ENCODE data around the gene TCF7L2. TPM values are rescaled to one million over a fixed set of nuclear protein-coding genes. Genes with fewer than 3 reads are reported as not detected.

TCF7L2 gene
- polyA plus RNA-seq, 1 experiment, result 6.3 TPM

DNA sequence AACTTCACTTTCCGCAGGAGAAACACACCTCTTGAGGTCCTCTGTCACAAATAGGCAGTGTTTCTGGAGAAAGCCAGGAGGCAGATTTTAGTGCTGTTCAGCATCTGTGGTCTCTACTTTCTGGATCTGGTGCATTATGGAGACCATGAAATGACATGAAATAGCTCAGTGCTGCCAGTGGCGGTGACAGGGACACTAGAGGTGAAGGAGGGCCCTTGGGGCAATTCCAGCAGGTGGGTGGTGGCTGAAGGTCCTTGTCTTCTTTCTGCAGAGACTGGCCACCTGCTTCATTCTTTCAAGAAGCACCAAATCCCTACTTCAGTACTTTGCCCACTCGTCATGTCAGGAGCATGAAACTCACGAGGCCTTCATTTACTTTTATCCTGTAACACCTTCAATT lies 135.7 kb downstream of the TCF7L2 start:
- Histone ChIP-seq H3K27me3 (ENCODE audit: control insufficient read depth, insufficient read depth, low read length) (no peaks in the 10 kb centered on the region), H3K9me3 (ENCODE audit: control insufficient read depth, insufficient read depth, low read length) (no peaks in the 10 kb centered on the region), H3K4me3 (ENCODE audit: low read depth, low read length) (no peak overlapping the region), H3K27ac (ENCODE audit: low read depth, low read length) (peak overlapping the region; percentile 65)
- TF ChIP-seq, protein P1, sequence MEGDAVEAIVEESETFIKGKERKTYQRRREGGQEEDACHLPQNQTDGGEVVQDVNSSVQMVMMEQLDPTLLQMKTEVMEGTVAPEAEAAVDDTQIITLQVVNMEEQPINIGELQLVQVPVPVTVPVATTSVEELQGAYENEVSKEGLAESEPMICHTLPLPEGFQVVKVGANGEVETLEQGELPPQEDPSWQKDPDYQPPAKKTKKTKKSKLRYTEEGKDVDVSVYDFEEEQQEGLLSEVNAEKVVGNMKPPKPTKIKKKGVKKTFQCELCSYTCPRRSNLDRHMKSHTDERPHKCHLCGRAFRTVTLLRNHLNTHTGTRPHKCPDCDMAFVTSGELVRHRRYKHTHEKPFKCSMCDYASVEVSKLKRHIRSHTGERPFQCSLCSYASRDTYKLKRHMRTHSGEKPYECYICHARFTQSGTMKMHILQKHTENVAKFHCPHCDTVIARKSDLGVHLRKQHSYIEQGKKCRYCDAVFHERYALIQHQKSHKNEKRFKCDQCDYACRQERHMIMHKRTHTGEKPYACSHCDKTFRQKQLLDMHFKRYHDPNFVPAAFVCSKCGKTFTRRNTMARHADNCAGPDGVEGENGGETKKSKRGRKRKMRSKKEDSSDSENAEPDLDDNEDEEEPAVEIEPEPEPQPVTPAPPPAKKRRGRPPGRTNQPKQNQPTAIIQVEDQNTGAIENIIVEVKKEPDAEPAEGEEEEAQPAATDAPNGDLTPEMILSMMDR (IDR thresholded peaks at IDR 0.05; ENCODE audit: low read depth, low read length), result no peak
- no peak for DNase-seq (ENCODE audit: low read depth, low spot score)
- CTCF ChIA-PET, result interaction anchor here (1.1 kb wide), 1 partner anchor 38 kb away, joined by 4 read pairs; no protein-coding TSS in a partner anchor
- POLR2A ChIA-PET, result no interaction called here

DNA sequence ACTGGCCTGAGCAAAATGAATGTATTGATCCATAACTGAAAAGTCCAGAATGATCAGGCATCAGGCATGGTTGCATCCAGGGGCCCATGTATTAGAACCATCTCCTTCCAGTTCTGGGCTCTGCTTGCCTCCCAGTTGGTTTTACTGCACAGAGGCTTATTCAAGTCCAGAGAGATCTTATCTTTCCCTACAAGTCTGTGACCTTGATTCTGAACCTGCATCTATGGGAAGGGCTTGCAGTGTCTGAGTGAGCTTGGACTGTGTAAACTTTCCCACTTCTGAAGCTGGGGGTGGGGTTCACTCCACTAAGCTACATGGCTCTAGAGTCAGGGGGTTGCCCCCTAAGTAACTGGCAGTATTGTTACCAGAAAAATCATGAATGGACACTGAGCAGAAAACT lies 136.2 kb downstream of the TCF7L2 start:
- ChIA-PET POLR2A (interaction anchor here (1.2 kb wide), 1 partner anchor 16 kb away, joined by 4 read pairs; no protein-coding TSS in a partner anchor), CTCF (no interaction called here)
- TF ChIP-seq, protein P1 (IDR thresholded peaks at IDR 0.05; ENCODE audit: low read depth, low read length), result no peak
- Histone ChIP-seq H3K9me3 (ENCODE audit: control insufficient read depth, insufficient read depth, low read length) (no peaks in the 10 kb centered on the region), H3K27ac (ENCODE audit: low read depth, low read length) (peak overlapping the region; percentile 65), H3K4me3 (ENCODE audit: low read depth, low read length) (no peak overlapping the region), H3K27me3 (ENCODE audit: control insufficient read depth, insufficient read depth, low read length) (no peaks in the 10 kb centered on the region)
- no peak for DNase-seq (ENCODE audit: low read depth, low spot score)

DNA sequence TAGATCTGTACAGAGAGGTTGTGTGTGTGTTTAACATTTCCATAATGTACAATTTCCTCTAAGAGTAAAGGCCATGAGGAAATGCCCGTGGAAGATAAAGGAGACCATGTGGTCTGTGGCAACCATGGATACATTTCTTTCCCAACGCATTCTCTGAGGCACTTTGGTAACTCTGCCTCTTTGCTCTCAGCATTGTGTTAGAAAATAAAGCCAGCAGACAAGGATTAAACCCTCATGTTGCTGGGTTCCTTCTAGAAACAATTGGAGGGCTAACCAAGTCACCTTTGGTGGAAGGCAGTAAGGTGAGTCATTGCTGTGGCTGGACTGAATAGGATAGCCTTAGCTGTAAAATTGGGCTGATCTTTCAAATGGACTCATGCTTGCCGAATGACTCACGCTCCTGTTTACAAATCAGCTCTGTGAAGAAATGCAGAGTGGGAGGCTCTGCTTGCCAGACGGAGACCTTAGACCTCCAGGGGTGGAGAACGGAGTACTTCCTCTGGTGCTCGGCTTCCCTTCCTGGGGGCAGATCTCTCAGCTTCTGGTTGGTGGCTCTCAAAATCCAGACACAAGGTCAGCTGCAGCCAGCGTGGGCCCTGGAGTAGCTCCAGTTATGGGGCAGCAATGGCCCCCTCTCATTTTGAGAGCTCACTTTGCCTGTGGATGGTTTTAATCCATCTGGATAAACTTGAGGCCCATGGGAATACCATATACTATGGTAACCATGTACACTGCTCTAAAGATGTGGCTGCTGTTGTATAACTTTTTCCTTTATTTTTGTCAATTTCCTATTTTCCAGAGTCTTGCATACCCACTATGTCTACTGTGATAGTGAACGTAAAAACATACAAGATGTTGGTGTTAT lies 137.3 kb downstream of the TCF7L2 start:
- TF ChIP-seq, protein P1 (IDR thresholded peaks at IDR 0.05; ENCODE audit: low read depth, low read length), result no peak
- ChIA-PET CTCF (interaction anchor here (0.6 to 1.0 kb wide), 2 partner anchors 9 to 16 kb away, joined by 3 read pairs; no protein-coding TSS in a partner anchor), POLR2A (interaction anchor here (0.6 to 1.6 kb wide), 9 partner anchors 13 to 785 kb away, joined by 3 to 11 read pairs (median 4); no protein-coding TSS in a partner anchor)
- peak overlapping the region; percentile 78 for H3K27ac ChIP-seq (ENCODE audit: low read depth, low read length)
- H3K27me3 ChIP-seq (ENCODE audit: control insufficient read depth, insufficient read depth, low read length), result no peaks in the 10 kb centered on the region
- DNase-seq (ENCODE audit: low read depth, low spot score), result peak; percentile 98
- no peaks in the 10 kb centered on the region for H3K9me3 ChIP-seq (ENCODE audit: control insufficient read depth, insufficient read depth, low read length)
- no peak overlapping the region for H3K4me3 ChIP-seq (ENCODE audit: low read depth, low read length)

DNA sequence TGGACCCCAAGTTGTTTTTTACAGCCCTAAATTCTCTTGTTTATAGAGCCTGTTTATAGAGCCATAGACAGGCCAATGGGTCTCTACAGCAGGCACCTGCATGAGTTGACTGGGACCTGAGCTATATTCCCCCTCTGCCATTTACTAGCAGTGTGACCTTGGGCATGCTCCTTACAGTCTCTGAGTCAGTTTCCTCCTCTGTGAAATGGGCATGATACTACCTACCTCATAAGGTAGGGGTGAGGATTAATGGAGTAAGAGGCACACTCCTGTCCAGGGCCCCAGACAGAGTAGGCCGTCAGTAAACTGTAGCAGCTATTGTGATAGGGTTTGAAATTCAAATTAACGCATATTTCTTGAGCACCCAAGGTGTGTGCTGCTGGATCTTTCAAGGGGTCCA lies 138.1 kb downstream of the TCF7L2 start:
- Histone ChIP-seq H3K27ac (ENCODE audit: low read depth, low read length) (no peak overlapping the region), H3K9me3 (ENCODE audit: control insufficient read depth, insufficient read depth, low read length) (no peaks in the 10 kb centered on the region), H3K4me3 (ENCODE audit: low read depth, low read length) (no peak overlapping the region), H3K27me3 (ENCODE audit: control insufficient read depth, insufficient read depth, low read length) (no peaks in the 10 kb centered on the region)
- DNase-seq (ENCODE audit: low read depth, low spot score), result no peak
- CTCF ChIA-PET, result interaction anchor here (0.6 to 1.0 kb wide), 2 partner anchors 8 to 16 kb away, joined by 3 read pairs; no protein-coding TSS in a partner anchor
- TF ChIP-seq, protein P1 (IDR thresholded peaks at IDR 0.05; ENCODE audit: low read depth, low read length), result no peak
- POLR2A ChIA-PET, result interaction anchor here (0.6 to 1.6 kb wide), 6 partner anchors 14 to 784 kb away, joined by 3 to 11 read pairs (median 4); no protein-coding TSS in a partner anchor

DNA sequence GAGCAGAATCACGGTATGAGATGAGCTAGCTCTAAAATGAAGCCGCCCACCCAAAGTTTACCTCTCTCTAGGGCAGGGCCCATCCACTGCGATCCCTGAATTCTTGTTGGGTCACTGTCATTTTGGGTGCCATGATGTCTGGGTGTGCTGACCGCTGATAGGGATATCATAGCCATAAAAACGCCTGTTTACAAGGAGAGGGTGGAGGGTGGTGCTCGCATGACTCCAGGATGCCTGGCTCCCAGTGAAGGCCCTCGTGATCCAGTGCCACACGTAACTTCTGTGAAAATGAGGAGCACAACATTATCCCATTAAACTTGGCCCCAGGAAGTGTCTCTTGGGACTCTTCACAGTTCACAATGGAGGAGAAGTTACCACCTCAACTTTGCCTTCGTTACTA lies 139.5 kb downstream of the TCF7L2 start:
- Histone ChIP-seq H3K4me3 (ENCODE audit: low read depth, low read length) (no peak overlapping the region), H3K27ac (ENCODE audit: low read depth, low read length) (no peak overlapping the region), H3K9me3 (ENCODE audit: control insufficient read depth, insufficient read depth, low read length) (no peaks in the 10 kb centered on the region), H3K27me3 (ENCODE audit: control insufficient read depth, insufficient read depth, low read length) (no peaks in the 10 kb centered on the region)
- ChIA-PET CTCF (interaction anchor here (0.5 to 0.9 kb wide), 2 partner anchors 12 to 37 kb away, joined by 3 to 6 read pairs; no protein-coding TSS in a partner anchor), POLR2A (no interaction called here)
- no peak for DNase-seq (ENCODE audit: low read depth, low spot score)
- TF ChIP-seq, protein P1 (IDR thresholded peaks at IDR 0.05; ENCODE audit: low read depth, low read length), result no peak
